GM19193 (cell line): ENCODE measurements around the gene SIX3.

Experiments
- POLR2A ChIP-seq: IDR thresholded peaks from 4 replicates; pipeline ENCODE4 v1.6.1; 2011; ENCODE audit not compliant: insufficient read depth, insufficient read length; ENCODE audit errors: extremely low read depth

The SIX3 gene

DNA sequence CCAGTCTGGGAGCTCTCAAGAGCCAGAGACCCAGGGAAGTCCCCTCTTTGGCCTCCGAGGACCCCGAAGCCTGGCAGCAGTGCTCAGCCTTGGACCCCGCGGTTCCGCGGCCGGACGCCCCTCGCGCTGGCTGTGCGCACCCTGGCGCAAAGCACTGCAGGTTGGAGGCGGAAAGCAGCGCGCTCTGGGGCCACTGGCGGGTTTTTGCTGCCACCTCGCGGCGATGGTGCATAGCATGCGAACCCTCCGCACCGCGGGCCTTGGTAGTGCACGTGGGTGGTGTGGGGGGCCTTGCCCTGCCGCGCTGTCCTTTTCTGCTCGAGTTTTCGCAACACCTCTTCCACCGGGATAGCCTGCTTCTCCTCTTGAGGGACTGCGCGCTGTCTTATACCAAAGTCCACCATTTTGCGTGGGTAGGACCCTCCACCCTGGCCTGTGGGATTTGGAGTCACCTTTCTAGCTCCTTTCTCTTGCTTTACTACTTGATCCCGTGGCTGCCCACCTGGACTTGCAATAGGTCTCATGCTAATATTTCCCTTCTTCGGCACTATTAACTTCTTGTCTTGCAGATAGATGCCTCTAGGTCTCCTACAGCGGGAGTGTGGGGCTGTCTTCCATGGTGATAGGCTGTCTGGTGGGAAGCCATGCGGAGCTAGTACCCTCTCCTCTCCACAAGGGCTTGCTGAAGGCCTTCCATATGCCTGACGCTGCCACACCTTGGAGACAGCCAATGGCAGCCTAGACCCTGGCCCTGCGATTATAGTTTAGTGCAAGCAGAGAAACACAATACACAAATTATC lies 14.3 kb downstream of the SIX3 start:
- TF ChIP-seq POLR2A = no peak

DNA sequence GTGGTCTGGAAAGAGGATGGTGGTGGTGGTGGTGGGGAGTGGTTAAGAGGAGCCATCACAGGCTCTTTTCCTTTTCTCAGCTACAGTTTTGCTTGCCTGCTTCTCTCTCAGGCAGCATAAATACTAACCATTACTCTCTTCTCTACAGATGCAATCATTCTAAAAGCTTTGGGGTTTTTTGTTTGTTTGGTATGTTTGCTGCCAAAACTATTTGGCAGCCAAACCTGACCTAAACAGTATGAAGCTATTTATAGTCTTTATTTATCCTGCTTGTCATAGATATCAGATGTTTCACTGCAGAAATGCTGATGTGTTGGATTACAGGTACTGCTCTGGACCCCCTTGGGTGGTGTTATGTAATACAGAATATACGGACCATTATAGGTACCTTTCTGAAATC lies 15.3 kb downstream of the SIX3 start:
- TF ChIP-seq POLR2A = no peak

DNA sequence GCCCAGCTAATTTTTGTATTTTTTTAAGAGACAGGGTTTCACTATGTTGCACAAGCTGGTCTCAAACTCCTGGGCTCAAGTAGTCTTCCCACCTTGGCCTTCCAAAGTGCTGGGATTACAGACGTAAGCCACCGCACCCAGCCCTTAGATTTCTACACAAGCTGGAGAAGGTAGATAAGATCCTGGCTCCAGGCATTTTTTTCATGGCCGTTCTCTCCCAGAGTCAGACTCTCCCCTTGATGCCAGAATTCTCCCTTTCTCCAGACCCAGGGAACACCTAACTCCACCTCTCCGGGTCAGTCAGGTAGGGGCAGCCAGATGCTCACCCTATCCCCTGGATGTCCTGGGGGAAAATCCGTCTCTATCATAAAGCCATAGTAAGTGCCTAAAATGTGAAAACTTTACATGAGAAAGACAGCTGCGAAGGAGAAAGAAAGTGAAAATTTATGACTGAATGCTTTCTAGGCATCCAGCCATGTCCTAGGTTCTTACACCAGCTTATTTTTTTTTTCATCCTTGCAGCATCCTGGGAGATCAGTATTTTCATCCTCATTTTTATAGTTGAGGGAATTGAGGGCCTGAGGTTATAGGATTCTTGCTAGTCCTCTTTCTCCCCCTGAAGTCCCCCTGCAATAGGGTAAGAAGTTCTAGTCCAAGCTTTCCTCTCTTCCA lies 16.3 kb downstream of the SIX3 start:
- TF ChIP-seq POLR2A = no peak

DNA sequence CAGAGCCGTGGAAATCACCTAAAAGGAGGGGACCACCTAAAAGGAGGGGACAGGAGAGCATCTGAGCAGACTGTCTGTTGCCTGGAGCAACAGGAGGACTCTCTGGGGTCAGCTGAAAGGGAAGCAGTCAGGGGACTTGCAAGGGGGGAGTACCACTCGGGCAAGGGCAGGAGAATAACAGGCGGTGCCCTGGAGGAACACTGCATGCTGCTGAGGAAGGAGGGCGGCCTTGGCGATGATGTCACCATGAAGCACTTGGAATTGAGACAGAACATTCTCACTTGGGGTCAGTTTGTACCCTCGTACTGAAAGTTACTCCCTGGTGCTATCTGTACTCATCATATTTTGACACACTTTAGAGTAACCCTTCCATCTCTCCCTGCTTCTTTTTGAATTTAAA lies 18.4 kb downstream of the SIX3 start:
- TF ChIP-seq POLR2A = no peak

DNA sequence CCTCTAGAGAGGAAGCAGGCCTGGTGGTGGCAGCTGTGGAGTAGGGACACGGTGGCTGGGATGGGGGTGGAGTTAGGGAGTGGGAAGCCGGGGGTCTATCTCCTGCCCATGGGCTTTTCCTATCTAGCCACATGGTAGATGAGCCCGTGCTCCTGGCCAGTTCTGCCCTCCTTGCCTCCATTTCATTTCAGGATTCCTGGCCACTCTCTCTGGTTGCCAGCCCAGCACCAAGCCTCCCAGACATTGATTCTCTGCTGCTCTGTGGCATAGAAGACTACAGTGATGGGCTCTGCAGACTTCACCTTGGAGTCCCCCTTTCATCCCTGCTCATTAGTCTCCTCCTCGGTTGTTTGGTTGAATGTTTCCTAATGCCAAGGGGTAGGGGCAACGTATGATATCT lies 19.4 kb downstream of the SIX3 start:
- TF ChIP-seq POLR2A = no peak

DNA sequence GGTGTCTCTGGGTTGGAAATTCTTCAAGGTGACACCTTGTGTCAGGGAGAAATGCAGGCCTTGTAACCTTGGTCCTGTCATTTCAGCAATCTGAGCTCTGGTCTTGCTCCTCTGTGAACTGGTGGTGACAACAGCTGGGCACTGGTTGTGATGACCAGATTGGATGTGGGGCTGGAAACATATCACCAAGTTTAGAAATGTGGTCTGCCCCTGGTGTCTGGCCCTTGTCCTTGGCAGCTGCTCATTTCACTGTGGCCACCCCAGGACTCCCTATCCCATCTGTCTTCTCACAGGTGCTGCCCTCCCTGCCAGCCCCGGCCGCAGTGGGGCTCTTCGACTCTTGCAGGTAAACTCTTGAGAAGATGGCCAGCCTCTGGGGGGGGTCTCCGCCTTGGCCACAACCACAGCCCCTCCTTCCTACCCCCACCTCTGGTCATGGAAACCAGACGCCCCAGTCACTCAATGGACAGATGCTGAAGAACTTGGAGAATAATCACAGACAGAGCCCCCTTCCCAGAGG lies 20.7 kb downstream of the SIX3 start:
- TF ChIP-seq POLR2A = no peak

DNA sequence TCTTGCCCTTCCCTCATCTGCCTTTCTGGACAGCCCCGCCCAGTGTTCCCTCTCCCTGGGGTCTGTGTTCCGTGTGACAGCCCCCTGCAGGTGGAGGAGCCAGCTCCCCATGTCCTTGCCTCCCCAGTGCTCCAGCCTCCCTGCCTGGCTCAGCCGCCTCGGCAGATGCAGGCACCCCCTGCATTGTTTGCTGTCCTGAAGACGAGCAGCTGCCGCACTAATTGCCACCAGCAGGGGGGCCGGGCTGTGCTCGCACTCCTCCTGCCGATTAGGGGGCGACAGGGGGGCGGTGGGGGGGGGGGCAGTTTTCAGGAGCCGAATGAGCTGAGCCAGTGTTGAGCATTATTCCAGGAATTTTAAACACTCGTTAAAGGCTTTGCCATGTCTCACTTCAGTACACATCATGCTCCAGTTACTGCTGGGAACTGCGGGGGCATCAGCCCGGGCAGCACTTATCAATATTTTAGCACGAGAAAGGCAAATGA lies 23.3 kb downstream of the SIX3 start:
- TF ChIP-seq POLR2A = no peak

DNA sequence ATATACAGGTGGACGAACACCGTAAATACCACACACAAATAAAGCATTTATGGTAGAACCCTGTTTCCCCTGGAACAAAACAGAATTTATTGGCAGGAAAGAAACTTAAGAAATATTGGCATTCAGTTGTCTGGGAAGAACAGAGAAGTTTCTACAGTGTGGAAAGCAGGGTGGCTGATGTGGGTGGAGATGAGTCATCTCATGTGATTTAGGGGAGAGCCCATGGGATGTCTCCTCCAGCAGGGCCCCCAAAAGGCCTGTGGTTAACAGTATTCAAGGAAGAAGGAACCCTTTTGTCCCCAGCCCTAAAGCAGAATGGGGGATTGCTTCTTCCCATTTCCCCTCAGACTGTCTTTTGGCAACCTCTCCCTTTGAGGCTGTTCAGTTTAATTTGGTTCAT lies 24.2 kb downstream of the SIX3 start:
- TF ChIP-seq POLR2A = no peak

DNA sequence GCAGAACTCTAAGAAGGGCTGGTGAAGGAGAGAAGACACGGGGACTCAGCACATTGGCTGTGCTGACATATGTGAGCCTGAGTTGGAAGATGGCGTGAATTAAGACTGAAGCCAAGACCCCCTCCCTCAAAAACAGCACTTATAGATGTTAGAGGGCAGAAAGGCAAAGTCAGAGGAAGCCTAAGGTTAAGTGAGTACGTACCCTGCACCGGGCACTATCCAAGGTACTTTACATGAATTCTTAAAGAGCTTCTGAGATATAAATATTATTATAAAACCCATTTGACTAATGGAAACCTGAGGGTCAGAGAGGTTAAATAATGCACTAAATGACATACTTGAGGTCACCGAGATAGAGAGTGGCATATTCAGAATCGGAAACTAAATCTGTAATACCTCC lies 25.6 kb downstream of the SIX3 start:
- no peak for TF ChIP-seq POLR2A

DNA sequence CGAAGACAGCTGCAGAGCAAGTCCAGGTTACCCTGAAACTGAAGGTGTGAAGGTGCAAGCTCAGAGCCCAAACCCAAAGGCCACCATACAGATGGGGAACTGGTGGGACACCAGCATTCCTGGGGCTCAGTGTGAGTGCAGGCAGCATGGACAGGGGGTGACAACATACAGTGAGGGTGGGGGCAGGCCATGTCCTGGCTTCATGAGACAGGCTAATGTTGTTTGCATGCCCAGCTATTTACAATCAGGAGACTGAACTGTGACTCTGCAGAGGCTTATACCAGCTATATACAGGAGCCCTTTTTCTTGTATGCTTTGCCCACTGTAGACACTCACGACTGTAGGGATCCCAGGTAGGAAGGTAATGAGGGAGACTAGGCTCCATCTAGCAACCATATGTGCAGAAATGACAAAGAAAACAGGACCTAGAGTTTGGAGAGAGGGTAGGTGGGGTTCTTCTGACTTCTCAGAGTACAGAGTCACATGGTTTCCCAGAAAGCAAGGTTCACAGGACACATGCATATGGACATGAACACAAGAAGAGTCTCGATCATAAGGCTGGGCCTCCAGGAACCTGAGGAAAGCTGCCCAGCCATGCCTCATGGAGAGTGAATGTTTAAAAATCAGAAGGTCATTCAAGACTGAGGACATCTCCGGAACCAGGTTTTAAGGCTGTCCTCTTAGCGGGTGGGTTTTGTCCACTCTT lies 26.4 kb downstream of the SIX3 start:
- TF ChIP-seq POLR2A = no peak

DNA sequence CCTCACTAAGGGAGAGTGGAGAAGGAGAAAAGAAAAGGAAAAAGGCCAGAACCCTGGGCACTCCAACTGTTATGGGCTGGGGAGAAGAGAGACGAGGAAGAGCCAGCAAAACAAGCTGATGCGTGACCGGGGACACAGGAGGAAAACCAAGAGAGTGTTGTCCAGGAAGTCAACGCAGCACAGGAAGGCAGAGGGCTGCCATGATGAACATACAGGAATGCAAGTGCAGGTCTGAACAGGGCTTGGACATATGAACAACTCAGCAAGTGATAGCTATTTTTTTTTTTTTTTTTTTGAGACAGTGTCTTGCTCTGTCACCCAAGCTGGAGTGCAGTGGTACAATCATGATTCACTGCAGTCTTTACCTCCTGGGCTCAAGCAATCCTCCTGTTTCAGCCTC lies 28.4 kb downstream of the SIX3 start:
- TF ChIP-seq POLR2A = no peak

DNA sequence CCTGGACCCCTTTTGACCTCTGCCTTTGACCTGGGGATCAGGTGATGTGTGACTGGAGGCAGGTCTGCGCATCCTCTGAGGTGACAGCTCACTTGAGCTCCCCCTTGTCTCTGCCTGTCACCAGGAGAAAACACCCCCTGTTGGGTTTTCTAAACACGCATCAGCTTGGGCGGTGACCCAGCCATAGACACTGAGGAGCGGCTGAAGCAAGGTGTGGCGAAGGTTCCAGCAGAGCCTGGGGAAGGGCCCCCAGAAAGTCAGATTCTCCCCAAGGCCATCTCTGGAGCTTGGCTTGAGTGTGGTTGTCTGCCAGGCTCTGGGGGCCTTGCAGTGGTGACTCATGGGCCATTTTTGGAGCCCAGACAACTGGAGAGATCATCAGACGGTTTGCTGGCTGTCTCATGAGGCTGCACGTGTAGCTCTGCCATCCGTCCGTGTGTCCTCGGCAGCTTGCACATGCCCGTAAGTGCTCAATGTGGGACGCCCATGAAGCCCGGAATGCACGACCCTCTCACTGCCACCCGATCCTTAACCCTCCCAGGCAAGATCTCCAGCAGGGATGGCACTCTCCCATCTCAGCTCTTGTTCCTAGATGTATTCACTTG lies 29.4 kb downstream of the SIX3 start:
- no peak for TF ChIP-seq POLR2A

DNA sequence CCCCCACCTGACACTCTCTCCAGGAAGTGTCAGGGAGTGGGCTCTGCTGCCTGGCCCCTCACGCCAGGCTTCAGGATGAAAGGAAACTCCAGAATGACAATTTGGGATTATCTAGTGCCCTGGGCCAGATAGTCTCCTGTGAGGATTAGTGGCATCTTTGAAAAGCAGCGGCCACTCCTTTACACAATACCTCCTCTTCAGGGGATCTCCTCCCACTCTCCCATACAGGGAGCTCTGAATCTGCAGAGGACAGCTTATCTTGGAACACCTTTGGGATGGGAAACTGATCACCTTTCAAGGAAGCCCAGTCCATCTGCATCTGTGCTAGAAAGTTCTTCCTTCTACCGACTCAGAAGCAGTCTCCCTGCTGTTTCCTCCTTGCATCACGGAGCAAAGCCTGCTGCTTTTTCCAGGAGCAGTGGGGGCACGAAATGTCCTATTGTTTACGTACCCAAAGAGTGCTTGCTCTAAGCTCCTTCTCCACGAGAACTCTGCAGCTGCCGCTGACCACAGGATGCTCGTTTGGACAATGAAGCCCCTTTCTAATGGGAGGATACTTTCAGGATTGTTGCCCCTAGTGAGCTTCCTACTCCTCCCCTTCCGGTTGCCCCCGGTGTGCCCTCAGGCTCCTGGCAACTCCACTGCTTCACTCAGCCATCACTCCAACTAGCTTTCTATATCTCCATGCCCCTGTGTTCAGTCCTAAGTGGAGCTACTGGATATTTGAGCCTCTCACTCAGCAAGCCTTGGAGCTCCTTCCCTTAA lies 31.5 kb downstream of the SIX3 start:
- no peak for TF ChIP-seq POLR2A

DNA sequence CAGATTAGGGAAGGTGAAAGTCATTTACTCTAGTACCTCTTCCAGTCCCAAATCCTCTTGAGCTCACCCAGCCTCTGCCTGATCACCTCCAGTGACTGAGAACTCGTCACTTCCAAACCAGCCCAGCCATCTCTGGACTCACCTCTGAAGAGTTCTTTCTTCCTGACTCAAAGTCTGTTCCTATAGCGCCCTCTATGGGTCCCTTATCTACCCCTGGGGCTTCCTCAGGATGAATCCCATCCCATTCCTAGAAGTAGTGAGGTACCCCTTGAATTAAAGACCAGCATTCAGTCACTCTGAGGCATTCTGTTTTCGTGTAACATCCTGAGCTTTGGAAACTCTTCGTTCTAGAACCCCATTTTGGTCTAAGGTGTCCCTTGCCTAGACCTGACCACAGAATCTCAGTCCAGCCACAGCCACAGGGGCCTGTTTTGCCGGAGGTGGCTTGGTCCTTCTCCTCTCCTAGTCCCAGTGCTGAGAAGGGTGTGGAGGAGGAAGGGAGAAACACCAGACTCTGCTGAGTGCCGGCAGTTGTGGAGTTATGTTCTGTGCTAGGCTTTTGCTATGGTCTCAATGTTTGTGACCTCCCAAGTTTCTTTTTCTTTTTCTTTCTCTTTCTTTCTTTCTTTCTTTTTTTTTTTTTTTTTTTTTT lies 32.7 kb downstream of the SIX3 start:
- TF ChIP-seq POLR2A = no peak

DNA sequence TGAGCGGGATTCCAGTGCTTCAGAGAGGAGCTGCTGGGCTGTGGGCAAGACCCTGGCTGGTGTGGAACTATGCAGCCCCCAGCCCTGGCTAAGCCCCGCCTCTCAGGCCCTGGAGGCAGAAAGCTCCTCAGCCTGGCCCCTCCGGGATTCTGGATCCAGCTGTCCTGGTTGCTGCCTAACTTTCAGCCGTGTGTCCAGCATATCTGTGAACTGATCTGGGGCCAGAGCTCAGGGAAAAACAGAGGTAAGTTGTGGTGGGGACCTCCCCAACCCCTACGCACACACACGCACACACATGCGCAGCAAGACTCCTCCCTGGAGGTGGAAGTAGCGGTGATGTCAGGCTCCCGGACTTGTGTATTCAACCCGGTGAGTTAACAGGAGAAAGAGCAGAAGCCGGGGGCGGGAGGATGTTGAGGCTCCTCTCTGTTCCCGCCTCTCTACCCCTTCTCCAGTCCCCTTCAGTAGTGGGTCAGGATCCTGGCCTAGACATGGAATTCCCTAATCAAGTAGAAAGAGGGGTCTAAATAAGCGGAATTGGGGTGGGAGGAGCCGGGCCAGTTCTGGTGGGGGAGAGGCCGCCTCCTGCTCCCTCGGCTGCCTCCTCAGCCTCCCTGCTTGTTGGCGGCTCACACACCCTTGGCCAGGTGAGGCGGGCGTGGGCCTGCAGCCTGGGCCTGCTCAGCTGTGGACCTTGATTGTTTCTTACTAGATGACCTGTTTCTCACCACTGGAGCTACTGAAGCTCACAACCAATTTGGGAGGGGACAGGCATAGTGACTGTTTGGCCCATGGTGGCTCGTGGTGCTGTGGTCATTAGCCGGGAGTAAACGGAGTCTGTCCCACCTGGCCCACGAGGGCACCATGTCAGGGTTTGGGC lies 34.3 kb downstream of the SIX3 start:
- TF ChIP-seq POLR2A = no peak
